Erythroblast (primary cell): ENCODE results near the gene LHX4.

Experiments
- DNase-seq, 2 experiments: peaks; one replicate each; lab custom pipeline; 2025; lab: John Stamatoyannopoulos, UW
- GATA1 ChIP-seq: IDR thresholded peaks from 2 replicates; pipeline ENCODE4 v1.6.1; 2011; ENCODE audit warnings: low read depth, mild to moderate bottlenecking, control low read depth, low read length, moderate library complexity
- POLR2A ChIP-seq: IDR thresholded peaks from 2 replicates; pipeline ENCODE4 v1.6.1; 2011; ENCODE audit warnings: mild to moderate bottlenecking, low read length

LHX4 gene

DNA sequence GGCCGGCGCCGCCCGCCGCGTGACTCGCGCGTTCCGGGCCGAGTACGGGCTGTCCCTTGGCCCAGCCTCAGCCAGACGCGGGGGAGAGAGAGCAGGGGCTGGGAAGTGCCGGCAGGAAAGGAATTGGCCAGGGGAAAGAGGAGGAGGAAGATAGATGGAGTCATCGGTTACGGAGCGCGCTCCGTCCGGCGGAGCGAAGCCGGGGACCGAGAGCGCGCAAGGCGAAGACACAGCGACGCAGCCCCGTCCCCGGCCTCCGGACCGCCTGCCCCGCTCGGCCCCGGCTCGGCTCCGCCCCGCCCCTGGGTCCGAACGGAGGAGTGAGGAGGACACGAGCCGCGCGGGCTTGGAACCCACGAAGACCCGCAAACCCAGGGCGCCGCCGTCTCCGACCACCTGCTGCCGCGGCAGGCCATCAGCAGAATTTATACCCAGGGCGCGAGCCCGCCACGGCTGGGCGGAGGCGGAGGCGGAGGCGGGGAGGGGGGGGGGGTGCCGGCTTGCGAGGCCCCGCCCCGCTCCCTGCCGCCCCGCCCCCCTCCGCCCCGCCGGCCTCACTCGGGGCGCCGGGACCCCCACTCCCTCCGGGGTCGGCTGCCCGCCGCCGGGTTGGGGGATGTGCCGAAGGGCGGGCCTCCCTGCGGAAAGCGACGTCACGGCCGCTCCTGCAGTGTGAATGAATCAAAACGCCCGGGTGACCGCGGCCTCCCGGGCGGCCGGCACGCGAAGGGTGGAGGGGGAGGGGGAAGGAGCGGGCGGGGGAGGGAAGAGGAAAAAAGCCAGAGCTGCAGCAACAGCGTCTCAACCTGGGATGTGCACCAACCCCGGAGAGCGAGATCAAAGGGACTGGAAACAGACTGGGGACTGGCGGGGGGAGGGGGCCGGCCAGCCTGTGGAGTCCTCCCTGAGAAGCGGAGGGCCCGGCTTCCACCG is at the start of gene LHX4:
TSS of gene LHX4 (plus strand) at position 782 of the 933 bp plus-strand sequence. CDS start 266 bp downstream, outside the sequence.
- TF ChIP-seq POLR2A (no peak), GATA1 (no peak)
- peak; percentile 56 to 59 for DNase-seq

DNA sequence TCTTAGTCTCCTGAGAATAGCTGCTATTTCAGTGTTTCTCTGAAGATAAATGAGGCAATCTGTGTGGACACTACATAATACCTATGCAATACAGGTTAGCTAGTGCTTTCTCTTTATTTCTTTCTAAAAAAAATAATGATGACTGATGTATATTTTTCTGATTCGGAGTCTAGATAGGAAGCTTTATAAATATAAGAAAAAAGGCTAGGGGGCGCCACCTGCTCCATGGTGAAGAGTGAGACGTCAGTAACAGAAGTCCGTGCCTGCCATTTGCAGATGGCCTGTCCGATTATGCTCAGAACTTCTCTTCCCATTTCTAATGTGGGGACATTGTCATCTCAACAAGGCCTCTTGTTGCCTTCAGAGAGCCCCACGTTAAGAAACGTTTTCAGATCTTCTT is 49.0 kb upstream of the LHX4 start:
- peak; percentile 19 to 26 for DNase-seq
- TF ChIP-seq POLR2A (no peak), GATA1 (no peak)

DNA sequence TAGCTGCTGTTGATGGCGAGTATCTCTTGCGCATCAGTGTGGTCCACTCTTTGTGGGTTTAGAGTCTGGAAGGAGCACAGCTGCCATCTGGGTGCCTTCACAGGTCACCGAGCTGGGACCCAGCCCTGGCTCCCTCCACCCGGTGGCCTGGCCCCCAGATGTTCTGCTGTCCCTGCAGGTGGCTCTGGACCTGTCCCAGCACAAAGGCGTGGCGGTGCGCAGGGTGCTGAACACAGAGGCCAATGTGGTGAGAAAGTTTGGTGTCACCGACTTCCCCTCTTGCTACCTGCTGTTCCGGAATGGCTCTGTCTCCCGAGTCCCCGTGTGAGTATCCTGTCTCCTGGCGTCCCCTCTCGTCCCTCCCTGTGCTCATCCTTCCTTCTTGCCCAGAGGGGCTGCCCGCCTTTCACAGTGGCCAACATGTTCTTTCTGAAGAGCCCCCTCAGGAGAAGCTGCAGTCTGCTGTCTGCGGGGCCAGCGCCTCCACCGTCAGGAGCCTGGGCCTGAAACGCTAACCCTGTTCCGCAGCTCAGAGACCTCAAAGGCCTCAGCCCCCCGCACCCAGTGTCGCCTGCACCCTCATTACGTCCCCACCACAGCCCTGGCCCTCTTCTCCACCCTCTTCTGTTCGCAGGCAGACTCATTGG is 47.9 kb upstream of the LHX4 start:
- TF ChIP-seq POLR2A (no peak), GATA1 (no peak)

DNA sequence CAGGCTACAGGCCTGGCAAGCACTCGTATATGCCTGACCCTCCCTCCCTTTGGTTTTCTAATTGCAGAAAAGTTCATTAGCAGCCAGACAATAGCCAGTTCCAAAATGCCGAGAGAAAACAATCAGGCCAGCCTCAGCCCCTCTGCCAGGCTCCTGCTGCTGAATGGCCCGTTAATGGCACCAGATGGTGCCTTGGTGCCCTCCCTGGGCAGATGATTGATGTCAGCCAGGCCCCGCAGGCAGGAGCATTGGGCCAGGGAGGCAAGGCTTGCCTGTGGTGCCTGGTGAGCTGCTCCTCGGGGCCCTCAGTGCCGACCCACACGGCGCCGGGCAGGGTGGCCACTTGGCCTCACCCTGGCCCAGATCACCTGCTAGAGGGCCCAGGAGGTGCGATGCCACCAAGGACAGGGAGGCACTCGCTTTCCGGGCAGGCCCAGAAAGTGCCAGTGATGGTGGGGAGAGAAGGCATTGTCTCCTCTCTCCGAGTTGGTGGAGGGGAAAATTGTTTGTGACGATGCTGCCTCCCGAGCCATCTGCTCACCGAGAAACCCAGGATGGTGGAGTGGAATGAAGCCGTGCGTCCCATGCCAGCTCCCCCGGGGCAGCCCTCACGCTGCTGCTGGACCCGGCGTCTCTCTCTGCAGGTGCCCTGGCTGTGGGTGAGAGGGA is 47.3 kb upstream of the LHX4 start:
- DNase-seq: no peak
- TF ChIP-seq POLR2A (no peak), GATA1 (no peak)

More for the DNA sequence above, 47.9 kb upstream of the LHX4 start:
- no peak for DNase-seq

DNA sequence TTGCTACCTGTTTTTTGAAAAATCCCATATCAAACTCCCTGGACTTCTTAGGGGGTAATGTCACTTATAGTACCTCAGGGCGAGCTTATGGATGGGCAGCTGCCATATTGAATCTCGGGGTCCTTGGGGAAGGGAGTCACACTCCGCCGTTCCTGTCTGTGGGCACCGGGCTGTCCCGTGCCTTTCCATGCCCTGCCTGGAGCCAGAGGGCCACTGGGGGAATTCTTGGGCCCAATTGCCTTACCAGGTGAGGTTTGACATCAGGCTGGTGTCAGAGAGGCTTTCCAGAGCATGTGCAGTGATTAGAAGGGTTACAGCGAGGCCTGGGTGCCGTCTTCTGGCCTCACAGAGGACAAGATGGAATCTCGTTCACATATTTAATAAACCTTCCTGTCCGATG is 46.6 kb upstream of the LHX4 start:
- no peak for DNase-seq
- no peak for TF ChIP-seq POLR2A
- TF ChIP-seq GATA1: no peak

DNA sequence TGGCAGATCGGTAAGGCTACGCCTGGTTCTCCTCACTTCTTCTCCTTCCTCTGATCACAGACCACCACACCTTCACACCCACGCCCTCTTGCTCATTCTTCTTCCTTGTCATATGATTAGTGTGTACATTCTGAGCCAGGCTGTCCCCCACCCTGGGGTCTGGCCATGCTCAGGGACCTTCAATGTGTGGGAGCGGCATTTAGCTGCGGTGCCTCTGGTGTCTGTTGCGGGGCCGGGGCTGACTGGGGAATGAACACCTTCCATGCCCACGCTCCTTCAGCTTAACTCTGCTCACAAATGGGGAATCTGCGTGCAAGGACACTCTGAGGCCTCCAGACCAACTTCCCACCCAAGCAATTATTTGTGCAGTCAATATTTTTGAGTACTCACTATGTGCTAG is 46.0 kb upstream of the LHX4 start:
- no peak for DNase-seq
- TF ChIP-seq GATA1 (no peak), POLR2A (no peak)

DNA sequence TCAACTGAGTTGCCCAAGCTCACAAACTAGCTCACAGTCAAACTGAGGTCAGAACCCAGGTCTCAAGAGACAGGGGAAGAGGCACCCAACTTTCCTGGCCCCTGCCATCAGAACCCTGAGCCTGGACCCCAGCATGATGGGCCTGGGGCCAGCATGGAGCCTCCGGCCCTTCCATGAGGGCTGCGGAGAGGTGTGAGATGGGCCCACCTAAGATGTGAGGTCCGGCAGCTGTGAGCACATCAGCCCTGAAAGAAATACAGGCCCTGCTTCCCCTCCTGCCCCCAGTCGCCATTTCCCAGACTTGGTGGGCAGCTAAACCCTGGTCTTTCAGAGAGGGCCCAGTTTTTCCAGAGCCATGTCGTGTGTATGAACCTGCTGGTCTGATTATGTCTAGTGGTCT is 44.8 kb upstream of the LHX4 start:
- no peak for DNase-seq
- TF ChIP-seq POLR2A (no peak), GATA1 (no peak)

DNA sequence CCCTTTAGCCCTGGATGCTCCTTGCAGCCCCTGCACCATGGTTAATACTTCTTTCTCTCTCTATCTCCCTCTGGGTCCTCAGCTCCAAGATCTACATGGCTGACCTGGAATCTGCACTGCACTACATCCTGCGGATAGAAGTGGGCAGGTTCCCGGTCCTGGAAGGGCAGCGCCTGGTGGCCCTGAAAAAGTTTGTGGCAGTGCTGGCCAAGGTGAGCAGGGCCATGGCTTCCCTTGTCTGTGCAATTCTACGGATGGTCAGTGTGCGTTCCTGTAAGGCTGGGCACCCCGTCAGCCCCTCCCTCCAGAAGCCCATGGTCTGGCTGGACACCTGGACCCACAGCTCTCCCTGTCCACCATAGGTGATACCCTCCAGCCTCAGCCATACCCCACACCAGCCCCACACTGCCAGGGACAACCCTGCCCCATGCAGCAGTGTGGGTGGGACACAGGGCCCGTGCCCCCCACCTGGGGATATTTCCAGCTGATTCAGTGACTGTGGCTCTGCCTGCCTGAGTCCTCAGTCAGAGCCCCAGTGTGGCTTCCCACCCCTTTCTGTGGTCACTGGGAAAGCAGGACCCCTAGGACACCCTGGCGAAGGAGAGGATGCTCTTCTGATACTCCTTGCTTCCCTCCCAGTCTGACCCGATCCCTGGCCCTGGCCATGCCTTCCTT is 44.0 kb upstream of the LHX4 start:
- no peak for TF ChIP-seq GATA1
- TF ChIP-seq POLR2A: no peak
- DNase-seq: no peak

DNA sequence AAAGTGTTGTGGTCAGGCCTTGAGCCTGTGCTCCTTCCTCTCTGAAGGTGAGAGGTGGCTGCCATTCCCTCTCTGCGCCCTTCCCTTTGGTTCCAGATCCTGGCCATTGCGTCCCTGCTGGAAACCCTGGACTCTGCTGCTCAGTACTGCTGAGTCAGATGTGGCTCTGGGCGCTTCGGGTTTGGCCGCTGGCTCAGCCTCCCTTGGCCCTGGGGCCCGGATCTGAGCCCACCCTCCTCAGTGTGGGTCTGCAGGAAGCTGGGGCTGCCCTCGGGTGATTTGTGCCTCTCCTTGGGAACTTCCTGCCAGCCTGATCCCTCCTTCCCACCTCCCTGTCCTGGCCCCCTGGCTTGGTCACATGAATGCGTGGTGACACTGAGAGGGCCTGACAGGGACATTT is 43.2 kb upstream of the LHX4 start:
- no peak for TF ChIP-seq POLR2A
- no peak for TF ChIP-seq GATA1
- DNase-seq: no peak

DNA sequence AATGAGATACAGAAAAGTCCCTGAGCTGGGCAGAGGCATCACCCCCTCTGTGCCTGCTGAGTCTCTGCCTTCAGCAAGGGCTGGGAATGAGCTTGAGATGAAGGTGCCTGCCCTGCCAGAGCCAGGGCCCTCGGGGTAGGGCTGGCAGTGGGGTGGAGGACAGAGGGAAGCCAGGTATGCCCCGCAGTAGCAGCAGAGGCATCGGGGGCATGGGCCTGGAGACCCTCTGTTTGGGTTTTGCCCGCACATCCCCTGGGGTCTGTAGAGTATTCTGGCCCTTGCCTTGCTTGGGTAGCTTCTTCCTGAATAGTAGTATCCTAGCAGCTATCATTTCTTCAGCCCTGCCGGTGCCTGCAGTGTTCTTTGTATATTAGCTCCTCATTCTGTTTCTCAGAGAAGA is 42.4 kb upstream of the LHX4 start:
- TF ChIP-seq GATA1 (no peak), POLR2A (no peak)
- no peak for DNase-seq

DNA sequence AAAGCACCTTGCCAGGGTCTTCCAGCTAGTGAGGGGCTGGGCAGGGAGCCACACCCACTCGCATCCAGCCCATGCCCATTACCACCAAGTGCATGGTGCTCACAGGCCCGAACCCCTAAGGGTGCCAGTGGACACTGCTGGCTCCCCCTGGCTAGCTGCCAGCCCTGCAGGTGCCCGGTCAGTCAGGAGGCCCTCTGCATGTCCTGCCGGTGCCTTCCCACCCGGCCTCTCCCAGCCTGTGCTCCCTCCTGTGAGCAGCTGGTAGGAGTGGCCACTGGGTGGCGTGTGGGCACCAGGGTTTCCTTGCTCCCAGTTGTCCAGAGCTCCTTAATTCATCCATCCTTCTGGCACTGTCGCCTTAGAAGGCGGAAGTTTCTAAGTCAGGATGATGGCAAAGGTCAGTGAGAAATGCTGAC is 42.0 kb upstream of the LHX4 start:
- peak; percentile 32 to 52 for DNase-seq
- TF ChIP-seq GATA1 (no peak), POLR2A (no peak)

DNA sequence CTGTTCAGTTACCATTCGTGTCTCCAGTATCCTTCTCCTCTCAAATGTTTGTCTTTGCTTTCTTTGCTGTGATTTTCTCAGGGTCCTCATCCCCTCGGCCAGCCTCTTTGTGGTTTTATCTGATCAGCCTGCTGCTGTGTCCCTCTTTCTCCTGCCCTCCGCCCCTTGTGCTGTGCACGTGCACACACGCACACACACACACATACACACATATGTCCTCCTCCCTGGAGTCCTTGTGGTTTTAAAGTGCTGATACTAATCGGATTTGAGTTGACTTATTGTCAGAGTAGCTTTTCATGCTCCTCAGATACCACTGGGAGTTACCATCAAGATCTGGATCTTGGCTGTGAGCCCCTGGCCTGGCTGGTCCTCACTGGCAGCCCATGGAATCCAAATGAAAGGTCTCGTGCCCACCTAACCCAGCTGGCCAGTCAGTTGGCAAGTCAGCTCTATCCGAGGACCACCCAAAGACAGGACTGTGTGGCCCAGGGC is 41.3 kb upstream of the LHX4 start:
- TF ChIP-seq GATA1: no peak
- DNase-seq: peak; percentile 9 to 47

DNA sequence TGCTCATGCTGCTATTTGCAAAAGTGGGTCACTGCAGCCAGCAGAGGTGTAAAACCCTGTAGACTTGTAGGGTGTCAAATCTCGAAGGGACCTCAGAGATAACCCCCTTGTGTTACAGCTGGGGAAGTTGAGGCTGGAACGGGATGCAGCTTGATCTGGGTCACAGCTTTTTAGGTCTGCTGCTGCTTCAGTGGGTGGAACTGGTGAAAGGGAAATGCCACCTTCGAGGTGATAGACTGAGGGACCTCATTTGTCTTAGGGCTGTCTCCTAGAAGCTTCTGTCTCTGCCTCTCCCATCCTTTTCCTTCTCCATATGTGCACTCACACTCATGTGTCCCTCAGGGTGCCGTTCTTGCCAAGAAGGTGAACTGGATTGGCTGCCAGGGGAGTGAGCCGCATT is 40.0 kb upstream of the LHX4 start:
- DNase-seq: no peak

More for the DNA sequence above, 40.0 kb upstream of the LHX4 start:
- TF ChIP-seq POLR2A: no peak
- no peak for TF ChIP-seq GATA1
